NCI-H2196 (cell line): ENCODE measurements around the gene CHKA.

ENCODE experiments used
- DNase-seq: peaks from one replicate; lab custom pipeline; 2025; ENCODE audit not compliant: unreplicated experiment; lab: John Stamatoyannopoulos, UW

Gene CHKA

DNA sequence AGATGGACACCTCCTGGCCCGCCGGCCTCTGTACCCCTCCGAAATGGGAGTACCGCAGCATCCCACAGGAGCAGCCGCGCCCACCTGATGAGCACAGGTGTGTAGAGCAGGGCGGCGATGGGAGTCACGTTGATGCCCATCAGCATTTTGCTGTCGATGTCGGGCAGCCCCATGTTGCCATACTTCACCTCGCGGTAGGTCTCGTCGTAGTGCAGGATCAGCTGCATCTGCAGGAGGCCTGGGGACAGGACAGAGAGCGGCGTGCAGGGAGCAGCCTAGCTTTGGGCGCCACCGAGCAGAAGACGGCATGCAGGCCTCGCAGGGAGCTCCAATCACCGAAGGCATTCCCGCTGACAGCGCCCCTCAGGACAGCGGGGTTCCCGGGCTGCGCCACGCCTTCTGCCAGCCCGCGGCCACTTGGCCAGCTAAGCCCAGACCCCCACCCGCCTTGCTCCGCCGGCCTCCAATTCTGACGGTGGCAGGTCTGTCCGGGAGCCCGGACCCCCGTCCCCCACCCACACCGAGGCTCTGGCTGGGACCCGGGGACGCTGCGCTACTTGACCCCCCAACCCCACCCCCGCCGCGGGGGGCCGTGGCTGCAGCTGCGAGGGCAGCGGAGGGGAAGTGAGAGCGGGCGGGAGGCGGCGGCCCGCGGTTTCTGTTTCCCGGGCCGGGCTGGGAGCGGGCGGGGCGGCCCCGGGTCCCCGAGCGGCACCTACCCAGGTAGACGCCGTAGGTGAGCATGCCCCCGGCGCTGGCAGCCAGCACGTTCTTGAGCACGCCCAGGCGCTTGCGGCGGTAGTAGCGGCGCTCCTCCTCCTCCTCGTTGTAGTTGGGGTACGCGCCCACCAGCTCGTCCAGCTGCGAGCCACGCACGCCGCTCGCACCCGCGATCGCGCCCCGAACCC, 118.0 kb downstream of the CHKA start:
- peak; percentile 27 for DNase-seq
